Stimulated activated CD4-positive, alpha-beta T cell treated with anti-CD3 and anti-CD28 coated beads, Interleukin-2, amount 100 ng/mL, for 4 hours (primary cell): ENCODE results near the gene PSMG1.
"Not testable (repeated sequence)": the region's sequence is repeated elsewhere in the genome, so short reads cannot be mapped to it uniquely, and the experiment has no call there.

ENCODE experiments used
- DNase-seq: peaks from one replicate; pipeline ENCODE4 v3.0.0-alpha.2; 2020; ENCODE audit warnings: low read depth

The PSMG1 gene

GRCh38 chr21:39156024-39156423, 27.2 kb downstream of the PSMG1 start:
- no peak for DNase-seq

- no peak for DNase-seq
These were observed 27.7 kb downstream of the PSMG1 start for GRCh38 chr21:39155578-39155977.

DNA sequence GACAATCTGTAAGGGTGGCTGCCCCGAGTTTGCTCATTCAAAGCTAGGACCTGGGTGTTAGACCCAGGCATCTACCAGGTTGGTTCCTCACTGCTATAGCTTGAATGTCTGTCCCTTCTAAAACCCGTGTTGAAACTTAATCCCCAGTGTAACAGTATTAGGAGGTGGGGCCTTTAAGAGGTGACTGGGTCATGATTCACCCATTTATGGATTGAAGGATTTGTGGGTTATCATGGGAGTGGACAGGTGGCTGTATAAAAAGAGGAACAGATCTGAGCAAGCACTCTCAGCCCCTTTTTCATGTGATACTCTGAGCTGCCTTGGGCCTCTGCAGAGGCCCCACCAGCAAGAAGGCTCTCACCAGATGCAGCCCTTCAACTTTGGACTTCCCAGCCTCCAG, 29.4 kb downstream of the PSMG1 start:
- DNase-seq, result no peak

DNA sequence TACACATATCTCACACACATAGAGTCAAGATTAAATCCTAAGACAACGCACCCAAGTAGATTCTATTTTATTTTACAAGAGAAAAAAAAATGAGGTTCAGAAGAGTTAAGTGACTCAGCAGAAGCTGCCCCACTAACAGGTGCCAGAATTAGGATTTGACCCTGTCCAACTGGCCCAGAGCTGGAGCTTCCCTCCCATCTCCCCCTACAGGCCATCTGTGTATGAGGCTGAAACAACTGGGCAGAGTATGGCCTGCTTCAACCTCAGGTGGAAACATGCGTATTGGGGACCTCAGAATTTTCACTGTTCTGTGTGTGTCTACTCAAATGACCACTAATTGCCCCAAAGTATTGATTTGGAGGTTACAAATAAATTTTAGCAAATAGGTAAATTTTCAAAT, 29.9 kb downstream of the PSMG1 start:
- no peak for DNase-seq

DNA sequence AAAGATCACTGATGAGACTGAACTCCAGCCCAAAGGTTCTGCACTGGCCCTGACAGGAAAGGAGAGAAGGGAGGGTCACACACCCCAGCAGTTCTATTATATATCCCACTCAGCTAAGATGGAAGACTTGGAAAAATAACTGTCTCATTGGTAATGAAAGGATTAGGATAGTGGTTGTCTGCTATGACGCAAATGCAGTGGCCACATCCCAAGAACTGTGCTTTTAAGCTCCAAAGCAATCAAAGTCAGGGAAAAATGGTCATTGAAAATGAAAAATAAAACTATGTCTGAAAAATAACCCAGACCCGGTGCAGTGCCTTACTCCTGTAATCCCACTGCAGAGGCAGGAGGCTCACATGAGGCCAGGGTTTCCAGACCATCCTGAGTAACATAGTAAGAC, 31.0 kb downstream of the PSMG1 start:
- no peak for DNase-seq

GRCh38 chr21:39150877-39151276, 32.4 kb downstream of the PSMG1 start:
- DNase-seq, result no peak

GRCh38 chr21:39150316-39150715, 32.9 kb downstream of the PSMG1 start:
- no peak for DNase-seq

GRCh38 chr21:39149882-39150281, 33.4 kb downstream of the PSMG1 start:
- DNase-seq, result no peak

- DNase-seq, result no peak
These were observed 34.3 kb downstream of the PSMG1 start for GRCh38 chr21:39148975-39149374.

- DNase-seq, result no peak
These were observed 39.1 kb downstream of the PSMG1 start for GRCh38 chr21:39144191-39144590.

- no peak for DNase-seq
These were observed 40.3 kb downstream of the PSMG1 start for GRCh38 chr21:39142972-39143371.

GRCh38 chr21:39141502-39141901, 41.7 kb downstream of the PSMG1 start:
- DNase-seq, result no peak

DNA sequence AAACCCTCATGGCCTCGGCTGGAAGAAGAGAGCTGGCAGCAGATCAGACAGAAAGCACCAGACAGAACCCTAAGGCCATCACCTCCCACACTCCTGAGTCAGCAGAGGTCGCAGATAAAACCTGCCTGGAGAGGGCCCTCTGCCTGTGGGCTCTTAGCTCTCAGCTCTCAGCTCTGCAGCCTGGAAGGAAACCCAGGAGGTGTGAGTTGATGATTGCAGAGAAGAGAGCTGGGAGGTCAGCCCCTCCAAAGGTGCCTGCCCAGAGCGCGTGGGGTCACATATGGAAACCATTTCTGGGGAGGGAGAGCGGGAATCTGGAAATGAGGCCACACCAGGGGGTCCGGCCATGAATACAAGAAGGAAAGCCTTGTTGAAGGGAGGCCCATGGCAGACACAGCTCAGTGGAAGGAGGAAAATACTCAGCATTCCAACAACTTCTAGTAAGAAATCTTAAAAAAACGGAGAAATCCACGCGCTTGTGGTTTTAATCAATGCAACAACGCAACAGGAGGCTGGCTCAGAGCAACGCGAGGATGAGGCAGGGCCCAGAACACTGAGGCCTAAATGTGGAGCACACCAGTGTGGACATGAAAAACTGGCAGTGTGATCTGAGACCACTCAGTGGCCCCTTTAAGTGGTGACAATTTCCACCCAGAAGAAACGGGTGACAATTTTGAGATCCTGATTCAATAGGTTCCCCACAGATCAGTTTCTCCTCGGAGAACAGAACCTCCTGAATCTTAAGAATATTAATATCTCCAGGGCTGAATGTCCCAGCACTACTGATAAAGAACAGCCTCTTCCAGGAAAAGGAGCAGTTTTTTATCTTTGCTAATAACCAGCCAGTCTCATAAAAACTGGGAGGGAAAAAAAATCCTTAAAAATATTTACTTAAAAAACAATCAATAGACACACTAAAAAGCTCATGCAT, 45.7 kb downstream of the PSMG1 start:
- DNase-seq, result no peak

- DNase-seq, result no peak
These were observed 46.5 kb downstream of the PSMG1 start for GRCh38 chr21:39136711-39137110.

DNA sequence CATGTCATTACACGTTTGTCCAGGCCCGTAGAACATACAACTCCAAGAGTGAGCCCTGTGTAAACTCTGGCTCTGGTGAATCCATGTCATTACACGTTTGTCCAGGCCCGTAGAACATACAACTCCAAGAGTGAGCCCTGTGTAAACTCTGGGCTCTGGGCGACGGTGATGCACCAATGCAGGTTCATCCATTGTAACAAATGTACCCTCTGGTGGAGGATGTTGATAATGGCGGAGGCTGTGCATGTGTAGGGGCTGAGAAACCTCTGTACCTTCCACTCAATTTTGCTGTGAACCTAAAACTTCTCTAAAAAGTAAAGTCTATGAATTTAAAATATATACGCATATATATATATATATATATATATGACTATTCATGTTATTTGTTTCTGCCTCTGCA, 47.1 kb downstream of the PSMG1 start:
- DNase-seq, result not testable (repeated sequence)

- no peak for DNase-seq
These were observed 48.9 kb downstream of the PSMG1 start for GRCh38 chr21:39134288-39134810.

DNA sequence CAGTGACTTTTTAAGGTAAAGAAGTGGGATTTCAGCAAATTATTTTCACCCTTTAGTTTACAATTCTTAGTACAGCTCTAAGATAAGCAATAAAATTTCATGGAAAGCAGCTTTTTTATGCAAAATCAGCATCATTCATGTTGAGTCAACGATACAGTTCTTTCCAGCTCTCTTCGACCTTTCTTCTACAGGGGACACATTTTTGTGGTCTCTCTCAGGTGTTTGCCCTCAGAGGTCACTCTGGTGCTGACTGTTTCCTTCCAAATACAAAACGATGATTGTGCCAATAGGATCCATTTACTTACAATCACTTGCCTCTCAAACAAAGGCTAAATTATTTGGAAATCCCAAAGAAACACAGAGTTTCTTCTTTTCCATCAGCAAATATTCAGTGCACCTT, 51.0 kb downstream of the PSMG1 start:
- no peak for DNase-seq

GRCh38 chr21:39131791-39132190, 51.5 kb downstream of the PSMG1 start:
- DNase-seq, result no peak

GRCh38 chr21:39127506-39127905, 55.7 kb downstream of the PSMG1 start:
- DNase-seq, result no peak

DNA sequence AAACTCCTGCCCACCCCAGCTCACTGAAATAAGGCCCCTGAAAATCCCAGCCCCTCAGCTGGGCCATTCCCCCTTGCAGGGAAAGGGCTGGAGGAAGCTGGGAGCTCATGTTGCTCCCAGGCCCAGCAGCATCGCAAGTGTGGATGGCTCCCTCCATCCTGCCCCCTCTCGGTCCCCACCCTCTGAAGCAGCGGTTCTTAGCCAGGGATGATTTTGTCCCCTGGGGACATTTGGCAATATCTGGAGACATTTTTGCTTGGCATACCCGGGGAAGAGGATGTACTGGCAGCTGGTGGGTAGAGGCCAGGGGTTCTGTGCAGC, 56.8 kb downstream of the PSMG1 start:
- DNase-seq, result no peak

DNA sequence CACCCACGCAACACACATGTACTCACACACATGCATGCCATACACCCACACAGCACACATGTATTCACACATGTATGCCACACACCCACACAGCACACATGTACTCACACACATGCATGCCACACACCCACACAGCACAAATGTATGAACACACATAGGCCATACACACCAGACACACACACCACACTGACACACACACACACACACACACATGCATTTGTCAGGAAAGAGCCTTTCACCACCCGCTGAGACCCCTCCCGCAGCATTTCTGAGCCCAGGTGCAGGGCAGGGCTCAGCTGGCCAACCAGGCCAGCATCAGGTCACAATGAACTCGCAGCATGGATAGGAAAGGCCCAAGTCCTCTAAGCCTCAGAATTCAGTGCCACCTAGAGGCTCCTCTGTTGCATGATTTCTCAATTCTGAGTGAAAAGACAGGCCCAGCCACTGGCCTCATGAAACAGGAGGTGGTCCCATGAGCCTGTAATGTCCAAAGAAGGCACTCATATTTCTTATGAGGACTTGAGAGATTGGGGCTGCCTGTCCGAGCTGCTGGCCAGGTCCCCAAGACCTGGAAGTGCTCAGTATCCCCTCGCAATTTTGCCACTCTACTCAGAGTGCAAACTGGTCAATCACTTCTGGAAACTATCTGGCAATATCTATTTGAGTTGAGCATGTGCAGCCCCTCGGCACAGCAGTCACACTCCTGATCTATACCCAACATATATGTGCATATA, 57.3 kb downstream of the PSMG1 start:
- no peak for DNase-seq
